Smooth muscle cell (in vitro differentiated cells): ENCODE measurements around the gene SH3PXD2B. TPM values are rescaled to one million over a fixed set of nuclear protein-coding genes. Genes with fewer than 3 reads are reported as not detected.

Experiments
- DNase-seq: peaks from one replicate; lab custom pipeline; 2025; ENCODE audit not compliant: unreplicated experiment; lab: John Stamatoyannopoulos, UW
- H2AFZ ChIP-seq: fragments of 200-600 bp; sonication (generic); 2 replicates; pipeline ENCODE4 v1.6.0; 2016; ENCODE audit warnings: antibody characterized with exemption, low read depth, mild to moderate bottlenecking
- H3F3A ChIP-seq: fragments of 200-600 bp; sonication (generic); 2 replicates; pipeline ENCODE4 v1.6.0; 2017; ENCODE audit warnings: antibody characterized with exemption, low read depth
- H3K27ac ChIP-seq: fragments of 200-600 bp; sonication (generic); 2 replicates; pipeline ENCODE4 v1.5.1; 2016; ENCODE audit warnings: low read depth, mild to moderate bottlenecking
- H3K27me3 ChIP-seq: fragments of 200-600 bp; sonication (generic); 2 replicates; pipeline ENCODE4 v1.6.1; 2016; ENCODE audit warnings: low read depth, mild to moderate bottlenecking
- H3K36me3 ChIP-seq: fragments of 200-600 bp; sonication (generic); 2 replicates; pipeline ENCODE4 v1.5.1; 2016; ENCODE audit warnings: low read depth
- H3K4me1 ChIP-seq: fragments of 200-600 bp; sonication (generic); 2 replicates; pipeline ENCODE4 v1.5.1; 2016; ENCODE audit warnings: low read depth
- H3K4me2 ChIP-seq: fragments of 200-600 bp; sonication (generic); 2 replicates; pipeline ENCODE4 v1.6.0; 2016; ENCODE audit warnings: mild to moderate bottlenecking
- H3K4me3 ChIP-seq: fragments of 200-600 bp; sonication (generic); 2 replicates; pipeline ENCODE4 v1.5.1; 2016; ENCODE audit warnings: mild to moderate bottlenecking
- H3K79me2 ChIP-seq: fragments of 200-600 bp; sonication (generic); 2 replicates; pipeline ENCODE4 v1.6.0; 2016; ENCODE audit warnings: low read depth, mild to moderate bottlenecking
- H3K9ac ChIP-seq: fragments of 200-600 bp; sonication (generic); 2 replicates; pipeline ENCODE4 v1.6.0; 2016; ENCODE audit warnings: low read depth
- H3K9me3 ChIP-seq: fragments of 200-600 bp; sonication (generic); replicated peaks from 2 replicates; pipeline ENCODE4 v1.5.1; 2016; ENCODE audit warnings: low read depth
- H4K20me1 ChIP-seq: fragments of 200-600 bp; sonication (generic); 2 replicates; pipeline ENCODE4 v1.6.0; 2016; ENCODE audit warnings: low read depth
- CTCF ChIP-seq: fragments of 200-600 bp; sonication (generic); IDR thresholded peaks from 2 replicates; pipeline ENCODE4 v1.5.1; 2017; ENCODE audit warnings: borderline replicate concordance, mild to moderate bottlenecking, antibody characterized with exemption; ENCODE audit not compliant: insufficient read depth, poor library complexity, severe bottlenecking
- WGBS: methylation state at CpG from one replicate; pipeline ENCODE4 v1.1.7; 2016; ENCODE audit warnings: low lambda C conversion rate; 5-methylcytosine and 5-hydroxymethylcytosine counted together
- polyA plus RNA-seq: library from polyadenylated mRNA; unstranded; fragments of >200 nt; fragmentation: Nextera tagmentation; extraction: Ambion mirVana; gene quantifications from 2 replicates; pipeline ENCODE4 v1.2.1, GENCODE V29; 2016
- total RNA-seq: library from RNA; depleted of rRNA; stranded (reverse); fragments of >200 nt; gene quantifications from 2 replicates; pipeline ENCODE4 v1.2.3, GENCODE V29; 2014

The SH3PXD2B gene
- total and polyA plus RNA-seq, 2 experiments from 2014 or later = 36.5 to 39.4 TPM

- Histone ChIP-seq H3K4me3 (no peak overlapping the region), H4K20me1 (no peaks in the 10 kb centered on the region), H3K36me3 (no peaks in the 10 kb centered on the region), H3K27me3 (no peaks in the 10 kb centered on the region), H3K27ac (no peak overlapping the region), H3F3A (no peaks in the 10 kb centered on the region), H2AFZ (no peak overlapping the region), H3K9ac (no peak overlapping the region), H3K4me1 (no peaks in the 10 kb centered on the region), H3K79me2 (no peaks in the 10 kb centered on the region), H3K9me3 (no peaks in the 10 kb centered on the region), H3K4me2 (no peak overlapping the region)
- 87% methylated on average over 9 of the region's 9 CpGs for WGBS
- no peak for TF ChIP-seq CTCF
- DNase-seq = no peak
These were observed 33.3 kb upstream of the SH3PXD2B start for GRCh38 chr5:172487671-172488070.

GRCh38 chr5:172486912-172487311 lies 32.6 kb upstream of the SH3PXD2B start:
- Histone ChIP-seq H2AFZ (no peak overlapping the region), H3K27ac (no peak overlapping the region), H3F3A (no peaks in the 10 kb centered on the region), H3K4me2 (no peak overlapping the region), H4K20me1 (no peaks in the 10 kb centered on the region), H3K79me2 (no peaks in the 10 kb centered on the region), H3K4me3 (no peak overlapping the region), H3K9me3 (no peaks in the 10 kb centered on the region), H3K9ac (no peak overlapping the region), H3K27me3 (no peaks in the 10 kb centered on the region), H3K4me1 (no peaks in the 10 kb centered on the region), H3K36me3 (no peaks in the 10 kb centered on the region)
- no peak for DNase-seq
- TF ChIP-seq CTCF = no peak
- WGBS = 92% methylated on average over 5 of the region's 5 CpGs

GRCh38 chr5:172486451-172486850 lies 32.1 kb upstream of the SH3PXD2B start:
- Histone ChIP-seq H4K20me1 (no peaks in the 10 kb centered on the region), H3F3A (no peaks in the 10 kb centered on the region), H3K36me3 (no peaks in the 10 kb centered on the region), H3K4me1 (no peaks in the 10 kb centered on the region), H3K4me3 (no peak overlapping the region), H3K9ac (no peak overlapping the region), H3K4me2 (no peak overlapping the region), H3K27ac (no peak overlapping the region), H2AFZ (no peak overlapping the region), H3K9me3 (no peaks in the 10 kb centered on the region), H3K79me2 (no peaks in the 10 kb centered on the region), H3K27me3 (no peaks in the 10 kb centered on the region)
- WGBS = 96% methylated on average over 12 of the region's 12 CpGs
- TF ChIP-seq CTCF = no peak
- DNase-seq = no peak

- no peak for DNase-seq
- Histone ChIP-seq H3K9me3 (no peaks in the 10 kb centered on the region), H3K4me3 (no peak overlapping the region), H3K27me3 (no peaks in the 10 kb centered on the region), H3F3A (no peaks in the 10 kb centered on the region), H4K20me1 (no peaks in the 10 kb centered on the region), H3K4me2 (no peak overlapping the region), H2AFZ (no peak overlapping the region), H3K79me2 (no peaks in the 10 kb centered on the region), H3K4me1 (no peaks in the 10 kb centered on the region), H3K36me3 (no peaks in the 10 kb centered on the region), H3K9ac (no peak overlapping the region), H3K27ac (no peak overlapping the region)
- no peak for TF ChIP-seq CTCF
- WGBS = 79% methylated on average over 3 of the region's 3 CpGs
These were observed 31.3 kb upstream of the SH3PXD2B start for GRCh38 chr5:172485511-172486202.
